Measurements from ENCODE around the gene OSTM1. TPM values are rescaled to one million over a fixed set of nuclear protein-coding genes. Genes with fewer than 3 reads are reported as not detected.
"Not testable (repeated sequence)": the region's sequence is repeated elsewhere in the genome, so short reads cannot be mapped to it uniquely, and the experiment has no call there.

Gene OSTM1
- total RNA-seq, 1 donor from 2014 or later = 19.9 TPM

DNA sequence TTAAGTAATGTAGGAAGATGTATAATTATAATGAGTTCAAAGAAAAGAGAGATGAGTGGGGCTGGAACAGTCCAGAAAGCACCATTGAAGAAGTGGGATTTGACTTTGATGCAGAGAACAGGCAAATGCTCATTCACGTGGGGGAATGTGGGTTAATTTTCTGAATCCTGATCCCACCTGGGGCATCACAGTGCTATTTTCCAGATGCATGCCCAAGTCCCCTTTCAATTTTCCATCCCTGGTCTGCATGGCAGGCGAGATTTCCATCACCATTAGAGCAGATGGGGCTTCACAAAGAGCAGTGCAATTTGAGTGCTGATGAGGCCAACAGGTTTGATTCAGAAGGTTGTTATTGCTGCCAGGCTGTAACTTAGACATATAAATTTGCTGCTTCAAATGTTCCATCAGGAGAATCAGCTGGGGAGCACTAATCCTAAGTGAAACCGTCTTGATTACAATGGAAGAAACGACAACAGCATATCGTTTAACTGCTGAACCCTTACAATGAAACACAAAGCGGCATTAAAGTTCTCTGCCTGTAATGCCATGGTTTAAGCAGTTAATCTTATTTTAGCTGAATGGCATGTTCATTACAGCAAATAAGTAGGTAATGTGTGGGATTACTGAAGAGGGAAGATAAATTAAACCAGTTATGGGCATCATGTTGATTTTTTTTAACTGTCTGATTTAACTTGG lies 45.2 kb downstream of the OSTM1 start:
- H3K27me3 Mint-ChIP-seq (ENCODE audit: insufficient read depth) = no peaks in the 10 kb centered on the region
- intact Hi-C loops (cut with micrococcal nuclease) = no loop called here
- no peak for DNase-seq (ENCODE audit: low spot score)
- H3K27ac Mint-ChIP-seq = no peak overlapping the region
- H3K4me1 Mint-ChIP-seq (ENCODE audit: low read depth) = no peaks in the 10 kb centered on the region
- H3K36me3 Mint-ChIP-seq (ENCODE audit: low read depth) = peaks cover 1% of the 10 kb centered on the region
- no peaks in the 10 kb centered on the region for H3K9me3 Mint-ChIP-seq
- H3K4me3 Mint-ChIP-seq = no peak overlapping the region

DNA sequence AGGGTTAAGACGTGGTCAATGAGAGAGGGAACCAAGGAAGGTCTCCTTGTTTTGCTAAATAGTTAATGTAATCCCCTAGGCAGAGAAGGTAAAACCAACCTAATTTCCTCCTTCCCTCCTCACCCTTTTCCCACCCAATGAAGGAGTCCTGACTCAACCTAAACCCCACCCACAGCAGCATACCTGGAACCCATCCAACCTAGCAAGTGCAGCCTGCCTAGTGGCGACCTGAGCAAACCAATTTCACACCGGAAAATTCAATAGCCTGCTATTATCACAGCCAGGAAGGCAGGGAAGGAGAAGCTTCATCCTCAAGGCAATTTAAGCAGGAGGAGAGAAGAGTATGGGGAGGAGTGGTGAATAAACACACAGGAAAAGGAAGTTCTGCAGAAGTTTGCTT lies 46.9 kb downstream of the OSTM1 start:
- intact Hi-C loops (cut with micrococcal nuclease) = no loop called here
- H3K27me3 Mint-ChIP-seq (ENCODE audit: insufficient read depth) = no peaks in the 10 kb centered on the region

DNA sequence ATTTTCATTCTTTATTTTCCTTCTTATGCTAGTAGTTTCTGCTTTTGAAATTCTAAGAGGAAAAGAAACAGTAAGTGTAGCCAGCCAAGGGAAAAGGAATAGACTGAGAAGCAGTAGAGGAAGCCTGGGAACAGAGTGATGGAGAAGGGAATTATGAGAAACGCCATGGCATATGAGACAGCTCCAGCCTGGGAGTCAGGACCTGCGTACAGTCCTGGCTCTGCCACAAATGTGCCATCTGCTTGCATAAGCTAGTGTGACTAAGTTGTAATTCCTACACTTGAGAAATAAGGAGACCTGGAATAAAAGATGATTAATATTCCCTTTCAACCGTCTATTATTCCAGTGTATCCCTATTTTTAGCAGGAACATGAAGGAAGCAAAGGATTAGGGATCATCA lies 47.5 kb downstream of the OSTM1 start:
- no peaks in the 10 kb centered on the region for H3K9me3 Mint-ChIP-seq
- DNase-seq (ENCODE audit: low spot score) = no peak
- intact Hi-C loops (cut with micrococcal nuclease) = no loop called here
- no peaks in the 10 kb centered on the region for H3K4me1 Mint-ChIP-seq (ENCODE audit: low read depth)
- no peaks in the 10 kb centered on the region for H3K27me3 Mint-ChIP-seq (ENCODE audit: insufficient read depth)
- no peak overlapping the region for H3K27ac Mint-ChIP-seq
- H3K36me3 Mint-ChIP-seq (ENCODE audit: low read depth) = no peaks in the 10 kb centered on the region
- no peak overlapping the region for H3K4me3 Mint-ChIP-seq

More for the DNA sequence above, 46.9 kb downstream of the OSTM1 start:
- no peak overlapping the region for H3K27ac Mint-ChIP-seq
- no peak for DNase-seq (ENCODE audit: low spot score)
- no peaks in the 10 kb centered on the region for H3K4me1 Mint-ChIP-seq (ENCODE audit: low read depth)
- H3K4me3 Mint-ChIP-seq = no peak overlapping the region
- H3K36me3 Mint-ChIP-seq (ENCODE audit: low read depth) = no peaks in the 10 kb centered on the region
- no peaks in the 10 kb centered on the region for H3K9me3 Mint-ChIP-seq

DNA sequence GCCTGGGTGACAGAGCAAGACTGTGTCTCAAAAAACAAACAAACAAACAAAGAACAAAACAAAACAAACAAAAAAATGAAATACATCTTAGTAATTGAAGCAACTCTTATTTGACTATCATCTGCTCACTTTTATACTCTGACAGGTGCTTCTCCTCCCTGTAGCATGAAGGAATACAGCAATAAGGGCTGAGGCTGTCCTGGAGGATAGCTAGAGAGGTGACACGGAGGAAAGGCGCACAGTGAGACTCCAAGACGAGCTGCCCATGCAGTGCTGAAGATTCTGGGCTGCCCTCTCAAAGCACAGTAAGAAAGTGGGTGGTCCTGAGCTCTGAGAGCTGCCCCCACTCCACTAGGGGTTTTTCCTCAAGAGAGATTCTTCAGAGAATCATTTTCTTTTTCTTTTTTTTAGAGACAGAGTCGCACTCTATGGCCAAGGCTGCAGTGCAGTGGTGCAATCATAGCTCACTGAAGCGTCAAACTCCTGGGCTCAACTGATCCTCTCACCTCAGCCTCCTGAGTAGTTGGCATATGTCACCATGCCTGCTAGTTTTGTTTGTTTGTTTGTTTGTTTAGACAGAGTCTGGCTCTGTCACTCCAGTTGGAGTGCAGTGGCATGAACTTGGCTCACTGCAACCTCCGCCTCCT lies 50.0 kb downstream of the OSTM1 start:
- no peak for DNase-seq (ENCODE audit: low spot score)
- no peaks in the 10 kb centered on the region for H3K4me1 Mint-ChIP-seq (ENCODE audit: low read depth)
- H3K36me3 Mint-ChIP-seq (ENCODE audit: low read depth) = no peaks in the 10 kb centered on the region
- no peaks in the 10 kb centered on the region for H3K9me3 Mint-ChIP-seq
- intact Hi-C loops (cut with micrococcal nuclease) = no loop called here
- H3K27me3 Mint-ChIP-seq (ENCODE audit: insufficient read depth) = no peaks in the 10 kb centered on the region
- H3K27ac Mint-ChIP-seq = no peak overlapping the region
- H3K4me3 Mint-ChIP-seq = no peak overlapping the region

DNA sequence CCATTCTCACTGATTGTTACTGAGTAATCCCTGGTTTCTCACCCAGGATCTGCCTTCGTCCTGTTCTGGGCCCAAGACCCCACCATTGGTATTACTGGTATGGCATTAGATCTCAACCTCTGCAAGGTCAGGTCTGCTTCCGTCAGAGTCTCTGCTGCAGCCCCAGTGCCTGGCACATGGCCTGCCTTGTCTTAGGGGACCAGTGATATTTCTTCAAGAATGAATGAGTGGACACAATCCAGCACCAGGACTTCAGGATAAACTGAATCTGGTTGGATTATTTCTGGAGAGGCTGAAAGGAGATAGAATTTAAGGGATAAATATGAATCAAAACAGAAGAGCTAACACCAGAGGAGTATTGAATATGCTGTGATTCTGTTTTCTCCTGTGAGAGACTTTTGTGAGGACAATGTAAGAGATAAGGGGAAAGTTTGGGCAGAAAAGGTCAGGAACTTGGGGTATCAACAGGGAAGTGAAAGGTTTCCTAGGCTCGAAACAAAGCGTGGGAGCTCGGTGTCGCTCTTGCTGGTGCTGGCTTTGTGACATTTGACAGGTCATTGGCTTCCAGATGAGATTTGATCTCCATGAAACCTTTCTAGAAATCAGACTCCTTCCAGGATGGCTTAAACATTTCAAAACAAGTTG lies 53.9 kb downstream of the OSTM1 start:
- H3K36me3 Mint-ChIP-seq (ENCODE audit: low read depth) = no peaks in the 10 kb centered on the region
- peaks cover 4% of the 10 kb centered on the region for H3K9me3 Mint-ChIP-seq
- no peaks in the 10 kb centered on the region for H3K4me1 Mint-ChIP-seq (ENCODE audit: low read depth)
- H3K27ac Mint-ChIP-seq = no peak overlapping the region
- no peak overlapping the region for H3K4me3 Mint-ChIP-seq
- intact Hi-C loops (cut with micrococcal nuclease) = no loop called here
- DNase-seq (ENCODE audit: low spot score) = no peak
- H3K27me3 Mint-ChIP-seq (ENCODE audit: insufficient read depth) = peaks cover 2% of the 10 kb centered on the region

DNA sequence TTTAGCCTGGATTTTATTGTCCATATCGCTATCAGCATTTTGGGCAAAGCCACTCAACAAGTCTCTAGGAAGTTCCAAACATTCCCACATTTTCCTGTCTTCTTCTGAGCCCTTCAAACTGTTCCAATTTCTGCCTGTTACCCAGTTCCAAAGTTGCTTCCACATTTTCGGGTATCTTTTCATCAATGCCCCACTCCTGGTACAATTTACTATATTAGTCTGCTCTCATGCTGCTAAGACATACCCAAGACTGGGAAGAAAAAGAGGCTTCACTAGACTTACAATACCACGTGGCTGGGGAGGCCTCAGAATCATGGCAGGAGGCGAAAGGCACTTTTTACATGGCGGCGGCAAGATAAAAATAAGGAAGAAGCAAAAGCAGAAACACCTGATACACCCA lies 58.3 kb downstream of the OSTM1 start:
- intact Hi-C loops (cut with micrococcal nuclease) = not testable (repeated sequence)

DNA sequence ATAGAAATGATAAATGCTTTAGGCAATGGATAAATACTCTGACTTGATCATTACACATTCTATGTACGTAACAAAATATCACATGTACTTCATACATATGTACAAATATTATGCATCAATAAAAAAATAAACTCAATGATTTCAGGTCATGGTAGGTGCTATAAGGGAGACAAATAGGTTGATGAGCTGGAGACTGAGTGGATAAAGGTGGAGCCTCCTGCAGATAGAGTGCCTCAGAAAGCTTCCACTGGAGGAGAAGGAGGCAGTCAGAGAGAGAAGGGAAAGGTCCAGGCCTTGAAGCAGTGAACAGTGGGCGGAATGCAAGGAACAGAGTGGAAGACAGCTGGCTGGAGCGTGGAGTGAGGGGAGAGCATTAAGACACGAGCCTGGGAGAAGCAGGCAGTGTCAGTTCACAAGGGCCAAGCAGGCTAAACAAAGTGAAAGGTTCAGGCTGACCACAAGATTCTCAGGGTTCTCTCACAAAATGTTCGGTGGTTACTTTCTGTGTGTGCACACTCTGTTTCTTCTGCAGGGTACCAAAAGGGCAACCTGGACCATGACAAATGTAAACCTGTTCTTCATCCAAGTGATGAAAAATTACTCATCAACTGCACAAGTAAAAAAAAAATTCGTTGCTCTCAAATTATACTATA lies 60.6 kb downstream of the OSTM1 start:
- Mint-ChIP-seq H3K4me3 (no peak overlapping the region), H3K36me3 (ENCODE audit: low read depth) (peaks cover 2% of the 10 kb centered on the region), H3K27ac (no peak overlapping the region), H3K9me3 (peaks cover 25% of the 10 kb centered on the region), H3K4me1 (ENCODE audit: low read depth) (no peaks in the 10 kb centered on the region), H3K27me3 (ENCODE audit: insufficient read depth) (no peaks in the 10 kb centered on the region)
- no peak for DNase-seq (ENCODE audit: low spot score)
- intact Hi-C loops (cut with micrococcal nuclease) = no loop called here

More for the DNA sequence above, 58.3 kb downstream of the OSTM1 start:
- H3K4me1 Mint-ChIP-seq (ENCODE audit: low read depth); H3K36me3 Mint-ChIP-seq (ENCODE audit: low read depth); DNase-seq (ENCODE audit: low spot score); H3K27me3 Mint-ChIP-seq (ENCODE audit: insufficient read depth); H3K4me3 Mint-ChIP-seq; H3K27ac Mint-ChIP-seq: not testable (repeated sequence)
- peaks cover 15% of the 10 kb centered on the region for H3K9me3 Mint-ChIP-seq

DNA sequence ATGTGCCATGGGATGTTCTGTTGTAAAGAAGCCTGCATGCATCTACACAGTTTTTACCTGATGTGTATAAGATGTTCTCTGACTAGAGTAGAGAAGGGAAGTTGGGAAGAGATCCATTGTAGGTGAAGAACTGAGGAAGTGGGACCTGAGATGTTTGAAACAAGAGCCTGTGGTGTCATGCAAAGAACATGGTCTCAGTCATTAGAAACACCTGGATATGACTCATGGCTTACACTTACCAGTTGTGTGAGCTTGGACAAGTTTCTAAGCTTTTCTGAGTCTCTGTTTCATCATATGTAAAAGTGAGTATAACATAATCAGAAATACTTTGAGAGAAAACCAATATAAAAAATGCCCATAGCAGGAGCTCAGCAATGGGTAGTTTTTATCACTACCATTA lies 64.6 kb downstream of the OSTM1 start:
- intact Hi-C loops (cut with micrococcal nuclease) = no loop called here
- no peak overlapping the region for H3K4me3 Mint-ChIP-seq
- H3K27me3 Mint-ChIP-seq (ENCODE audit: insufficient read depth) = no peaks in the 10 kb centered on the region
- H3K27ac Mint-ChIP-seq = no peak overlapping the region
- peaks cover 26% of the 10 kb centered on the region for H3K9me3 Mint-ChIP-seq
- no peak for DNase-seq (ENCODE audit: low spot score)
- no peaks in the 10 kb centered on the region for H3K4me1 Mint-ChIP-seq (ENCODE audit: low read depth)
- H3K36me3 Mint-ChIP-seq (ENCODE audit: low read depth) = peaks cover 2% of the 10 kb centered on the region

DNA sequence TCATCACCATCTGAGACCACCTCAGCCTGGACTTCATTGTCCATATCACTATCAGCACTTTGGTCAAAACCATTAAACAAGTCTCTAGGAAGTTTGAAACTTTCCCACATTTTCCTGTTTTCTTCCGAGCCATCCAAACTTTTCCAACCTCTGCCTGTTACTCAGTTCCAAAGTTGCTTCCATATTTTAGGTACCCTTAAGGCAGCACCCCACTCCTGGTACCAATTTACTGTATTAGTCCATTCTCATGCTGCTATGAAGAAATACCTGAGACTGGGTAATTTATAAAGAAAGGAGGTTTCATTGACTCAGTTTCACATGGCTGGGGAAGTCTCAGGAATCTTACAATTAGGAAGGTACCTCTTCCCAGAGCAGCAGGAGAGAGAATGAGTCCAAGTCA lies 65.3 kb downstream of the OSTM1 start:
- H3K27me3 Mint-ChIP-seq (ENCODE audit: insufficient read depth); H3K4me1 Mint-ChIP-seq (ENCODE audit: low read depth); H3K4me3 Mint-ChIP-seq; H3K36me3 Mint-ChIP-seq (ENCODE audit: low read depth); H3K27ac Mint-ChIP-seq; DNase-seq (ENCODE audit: low spot score); intact Hi-C loops (cut with micrococcal nuclease): not testable (repeated sequence)
- peaks cover 26% of the 10 kb centered on the region for H3K9me3 Mint-ChIP-seq

DNA sequence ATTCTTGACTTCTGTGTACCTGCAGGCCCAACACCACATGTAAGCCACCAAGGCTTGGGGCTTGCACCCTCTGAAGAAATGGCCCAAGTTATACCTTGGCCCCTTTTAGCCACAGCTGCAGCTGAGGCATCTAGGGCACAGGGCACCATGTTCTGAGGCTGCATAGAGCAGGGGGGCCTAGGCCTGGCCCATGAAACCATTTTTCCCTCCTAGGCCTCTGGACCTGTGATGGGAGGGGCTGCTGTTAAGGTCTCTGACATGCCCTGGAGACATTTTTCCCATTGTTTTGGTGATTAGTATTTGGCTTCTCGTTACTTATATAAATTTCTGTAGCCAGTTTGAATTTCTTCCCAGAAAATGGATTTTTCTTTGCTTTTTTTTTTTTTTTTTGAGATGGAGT lies 66.2 kb downstream of the OSTM1 start:
- no peaks in the 10 kb centered on the region for H3K4me1 Mint-ChIP-seq (ENCODE audit: low read depth)
- no peaks in the 10 kb centered on the region for H3K27me3 Mint-ChIP-seq (ENCODE audit: insufficient read depth)
- DNase-seq (ENCODE audit: low spot score) = no peak
- peaks cover 2% of the 10 kb centered on the region for H3K36me3 Mint-ChIP-seq (ENCODE audit: low read depth)
- H3K9me3 Mint-ChIP-seq = peaks cover 22% of the 10 kb centered on the region
- no peak overlapping the region for H3K27ac Mint-ChIP-seq
- intact Hi-C loops (cut with micrococcal nuclease) = no loop called here
- no peak overlapping the region for H3K4me3 Mint-ChIP-seq

DNA sequence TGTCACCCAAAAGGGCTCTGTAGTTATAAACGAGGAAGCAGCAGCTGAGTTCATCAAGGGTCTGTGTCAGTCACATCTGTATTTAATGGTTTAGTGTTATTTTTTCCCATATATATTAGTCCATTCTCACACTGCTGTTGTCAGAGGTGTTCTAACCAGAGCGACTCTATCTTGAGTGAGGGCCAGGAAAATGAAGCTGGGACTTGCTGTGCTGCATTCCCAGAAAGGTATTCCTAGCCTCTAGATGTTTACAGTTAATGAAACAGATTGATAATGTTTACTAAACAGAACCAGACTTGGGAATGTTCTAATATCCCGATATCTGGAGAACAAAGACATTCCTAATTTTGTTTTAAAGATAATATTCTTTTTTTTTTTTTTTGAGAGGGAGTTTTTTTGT lies 68.6 kb downstream of the OSTM1 start:
- H3K4me1 Mint-ChIP-seq (ENCODE audit: low read depth) = no peaks in the 10 kb centered on the region
- H3K36me3 Mint-ChIP-seq (ENCODE audit: low read depth) = peaks cover 2% of the 10 kb centered on the region
- DNase-seq (ENCODE audit: low spot score) = no peak
- H3K27me3 Mint-ChIP-seq (ENCODE audit: insufficient read depth) = peaks cover 6% of the 10 kb centered on the region
- H3K9me3 Mint-ChIP-seq = peaks cover 16% of the 10 kb centered on the region
- H3K27ac Mint-ChIP-seq = no peak overlapping the region
- H3K4me3 Mint-ChIP-seq = no peak overlapping the region
- intact Hi-C loops (cut with micrococcal nuclease) = no loop called here

DNA sequence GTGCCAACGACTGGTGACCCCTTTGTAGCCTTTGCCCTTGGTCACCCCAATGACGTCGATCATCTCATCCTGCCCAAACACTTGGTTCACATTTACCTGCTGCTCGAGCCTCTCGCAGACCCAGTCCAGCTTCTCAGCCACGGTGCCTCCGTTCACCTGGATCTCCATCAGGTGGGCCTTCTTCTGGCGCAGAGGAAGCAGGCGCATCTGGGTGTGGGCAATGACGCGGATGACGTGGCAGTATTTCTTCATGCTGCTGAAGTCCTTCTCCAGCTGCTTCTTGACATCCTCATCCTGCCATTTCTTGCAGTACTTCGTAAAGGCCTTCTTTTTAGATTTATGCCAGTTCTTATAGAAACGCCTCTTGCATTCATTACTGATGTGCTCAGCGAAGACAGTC lies 69.7 kb downstream of the OSTM1 start:
- intact Hi-C loops (cut with micrococcal nuclease) = no loop called here
- Mint-ChIP-seq H3K36me3 (ENCODE audit: low read depth) (peaks cover 2% of the 10 kb centered on the region), H3K27me3 (ENCODE audit: insufficient read depth) (peaks cover 6% of the 10 kb centered on the region), H3K4me1 (ENCODE audit: low read depth) (no peaks in the 10 kb centered on the region), H3K4me3 (no peak overlapping the region), H3K27ac (no peak overlapping the region), H3K9me3 (peaks cover 15% of the 10 kb centered on the region)
- no peak for DNase-seq (ENCODE audit: low spot score)
